Measurements from ENCODE around the gene ZC3H13.

The ZC3H13 gene

GRCh38 chr13:46097015-46097414, 44.5 kb upstream of the ZC3H13 start:
- H3K4me3 ChIP-seq (ENCODE audit: low read depth, low read length), result no peak overlapping the region
- TF ChIP-seq, protein P1, sequence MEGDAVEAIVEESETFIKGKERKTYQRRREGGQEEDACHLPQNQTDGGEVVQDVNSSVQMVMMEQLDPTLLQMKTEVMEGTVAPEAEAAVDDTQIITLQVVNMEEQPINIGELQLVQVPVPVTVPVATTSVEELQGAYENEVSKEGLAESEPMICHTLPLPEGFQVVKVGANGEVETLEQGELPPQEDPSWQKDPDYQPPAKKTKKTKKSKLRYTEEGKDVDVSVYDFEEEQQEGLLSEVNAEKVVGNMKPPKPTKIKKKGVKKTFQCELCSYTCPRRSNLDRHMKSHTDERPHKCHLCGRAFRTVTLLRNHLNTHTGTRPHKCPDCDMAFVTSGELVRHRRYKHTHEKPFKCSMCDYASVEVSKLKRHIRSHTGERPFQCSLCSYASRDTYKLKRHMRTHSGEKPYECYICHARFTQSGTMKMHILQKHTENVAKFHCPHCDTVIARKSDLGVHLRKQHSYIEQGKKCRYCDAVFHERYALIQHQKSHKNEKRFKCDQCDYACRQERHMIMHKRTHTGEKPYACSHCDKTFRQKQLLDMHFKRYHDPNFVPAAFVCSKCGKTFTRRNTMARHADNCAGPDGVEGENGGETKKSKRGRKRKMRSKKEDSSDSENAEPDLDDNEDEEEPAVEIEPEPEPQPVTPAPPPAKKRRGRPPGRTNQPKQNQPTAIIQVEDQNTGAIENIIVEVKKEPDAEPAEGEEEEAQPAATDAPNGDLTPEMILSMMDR (IDR thresholded peaks at IDR 0.05; ENCODE audit: borderline replicate concordance, insufficient read depth, low read depth, low read length), result no peak

DNA sequence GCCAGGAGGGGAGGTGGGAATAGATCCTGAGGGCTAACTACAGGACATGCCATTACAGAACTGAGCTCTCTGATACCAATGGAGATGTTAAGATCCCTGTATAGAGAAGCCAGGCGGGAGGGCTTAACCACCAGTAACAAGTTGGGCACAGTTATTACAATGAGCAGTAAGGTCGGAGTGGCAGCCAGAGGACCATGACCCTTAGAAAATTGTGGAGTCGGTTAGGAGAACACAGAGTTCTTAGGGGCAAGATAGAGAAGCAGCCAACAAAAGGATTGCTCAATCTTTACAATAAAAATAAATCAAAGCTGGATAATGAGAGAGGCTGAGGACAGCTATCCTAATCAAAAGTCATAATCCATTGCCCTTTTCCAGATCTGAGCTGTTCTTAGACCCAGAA, 41.9 kb upstream of the ZC3H13 start:
- no peak overlapping the region for H3K4me3 ChIP-seq (ENCODE audit: low read depth, low read length)
- TF ChIP-seq, protein P1 (IDR thresholded peaks at IDR 0.05; ENCODE audit: borderline replicate concordance, insufficient read depth, low read depth, low read length), result no peak

- no peak overlapping the region for H3K4me3 ChIP-seq (ENCODE audit: low read depth, low read length)
- TF ChIP-seq, protein P1 (IDR thresholded peaks at IDR 0.05; ENCODE audit: borderline replicate concordance, insufficient read depth, low read depth, low read length), result no peak
Observed at GRCh38 chr13:46088821-46089562, 36.4 kb upstream of the ZC3H13 start.

DNA sequence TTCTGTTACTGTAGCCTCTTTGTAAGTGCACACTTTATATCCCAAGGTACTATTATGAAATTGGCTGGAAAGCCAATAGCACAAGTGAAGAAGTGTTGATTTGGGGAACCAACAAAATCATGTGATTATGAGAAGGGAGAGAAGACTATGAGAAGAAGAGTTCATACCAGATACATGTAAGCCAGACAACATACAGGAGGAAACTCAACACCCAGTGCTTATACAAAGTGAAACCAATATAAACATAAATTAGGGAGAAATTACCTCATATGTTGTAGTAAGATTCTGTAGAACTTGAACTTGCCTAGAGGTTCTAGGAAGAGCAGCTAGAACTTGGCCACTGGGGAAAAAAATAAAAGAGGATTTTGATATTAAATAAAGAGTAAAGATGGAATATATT, 34.9 kb upstream of the ZC3H13 start:
- TF ChIP-seq, protein P1 (IDR thresholded peaks at IDR 0.05; ENCODE audit: borderline replicate concordance, insufficient read depth, low read depth, low read length), result no peak
- no peak overlapping the region for H3K4me3 ChIP-seq (ENCODE audit: low read depth, low read length)

DNA sequence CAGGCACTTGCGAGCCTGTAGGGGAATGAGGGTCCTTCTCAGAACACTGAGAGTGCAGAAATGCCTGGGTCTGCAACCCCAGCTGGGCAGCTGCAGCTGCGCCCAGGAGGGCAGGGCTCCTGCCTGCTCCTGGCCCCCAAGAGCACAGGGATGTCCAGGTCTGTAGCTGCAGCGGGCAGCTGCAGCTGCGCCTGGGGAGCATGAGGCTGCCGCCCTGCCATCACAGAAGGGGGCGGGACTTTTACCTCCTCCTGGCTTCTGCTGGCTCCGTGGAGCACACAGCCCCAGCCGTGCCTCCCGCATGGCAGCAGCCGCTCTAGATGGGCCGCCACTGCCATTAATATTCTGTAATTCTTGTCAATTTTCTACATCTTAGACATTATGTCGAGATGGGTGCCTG, 34.4 kb upstream of the ZC3H13 start:
- TF ChIP-seq, protein P1 (IDR thresholded peaks at IDR 0.05; ENCODE audit: borderline replicate concordance, insufficient read depth, low read depth, low read length), result no peak
- no peak overlapping the region for H3K4me3 ChIP-seq (ENCODE audit: low read depth, low read length)

- TF ChIP-seq, protein P1 (IDR thresholded peaks at IDR 0.05; ENCODE audit: borderline replicate concordance, insufficient read depth, low read depth, low read length), result no peak
- H3K4me3 ChIP-seq (ENCODE audit: low read depth, low read length), result no peak overlapping the region
Observed at GRCh38 chr13:46086421-46086922, 33.9 kb upstream of the ZC3H13 start.

DNA sequence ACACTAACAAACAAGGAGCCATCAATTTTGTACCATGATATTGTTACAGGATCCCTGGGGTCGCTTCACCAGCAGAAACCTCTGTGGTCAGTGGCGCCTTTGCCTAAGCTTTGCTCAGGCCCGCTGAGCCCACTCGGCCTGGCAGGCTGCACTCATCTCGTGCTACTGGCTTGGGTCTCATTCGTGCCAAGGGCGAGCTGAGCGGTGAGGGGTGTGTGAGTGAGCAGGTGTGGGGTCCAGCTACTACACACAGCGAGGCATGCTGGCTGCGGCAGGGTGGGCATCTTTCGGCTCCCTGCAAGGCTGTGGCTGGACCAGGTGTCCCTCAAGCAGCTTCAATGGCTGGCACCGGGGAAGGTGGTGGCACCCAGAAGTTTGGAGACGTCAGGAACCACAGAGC, 33.2 kb upstream of the ZC3H13 start:
- H3K4me3 ChIP-seq (ENCODE audit: low read depth, low read length), result no peak overlapping the region
- TF ChIP-seq, protein P1 (IDR thresholded peaks at IDR 0.05; ENCODE audit: borderline replicate concordance, insufficient read depth, low read depth, low read length), result no peak

Data from GM12875 (cell line).